ENCODE results near the gene AP1G1. TPM values are rescaled to one million over a fixed set of nuclear protein-coding genes. Genes with fewer than 3 reads are reported as not detected.

The AP1G1 gene
- total and polyA plus RNA-seq, 2 of the 4 experiments (the other 2 are of a cell fraction): 48.3 to 86.7 TPM

GRCh38 chr16:71689901-71690300 is 118.7 kb downstream of the AP1G1 start:
- Histone ChIP-seq H3K9ac (ENCODE audit: low read depth, low read length) (no peak overlapping the region), H3K4ac (ENCODE audit: low read depth, low read length) (no peak overlapping the region), H2BK120ac (ENCODE audit: low read depth, low read length) (no peak overlapping the region), H2AK5ac (ENCODE audit: low read depth, low read length) (no peak overlapping the region), H3K4me1 (ENCODE audit: control insufficient read depth, insufficient read depth, low read length) (no peaks in the 10 kb centered on the region), H4K20me1 (ENCODE audit: insufficient read depth, low read length) (no peaks in the 10 kb centered on the region), H3K56ac (ENCODE audit: extremely low read depth, insufficient read depth, low read length) (no peak overlapping the region), H4K8ac (ENCODE audit: low read depth in 2 of 2, low read length in 2 of 2) (no peak overlapping the region), H3K27ac (ENCODE audit: insufficient read depth, low read length) (no peak overlapping the region), H3K9me3 (ENCODE audit: control insufficient read depth, insufficient read depth, low read length) (no peaks in the 10 kb centered on the region), H4K5ac (ENCODE audit: low read depth, low read length) (no peak overlapping the region), H2BK20ac (ENCODE audit: low read depth, low read length) (no peak overlapping the region), H3K14ac (replicated peaks; ENCODE audit: low read depth, low read length) (no peak overlapping the region), H2AFZ (replicated peaks; ENCODE audit: low read length, poor library complexity) (no peak overlapping the region), H3K36me3 (ENCODE audit: control insufficient read depth, insufficient read depth, low read length) (peaks cover 20% of the 10 kb centered on the region), H3K4me2 (ENCODE audit: low read depth, low read length) (no peak overlapping the region), H3K79me1 (ENCODE audit: low read depth in 1 of 2, low read length in 2 of 2) (peaks cover 4 to 10% of the 10 kb centered on the region in 2 experiments; a peak in 2 of 4 replicates), H2AK9ac (replicated peaks; ENCODE audit: low read depth, low read length, poor library complexity) (no peak overlapping the region), H3K18ac (ENCODE audit: low read depth, low read length) (no peak overlapping the region), H3K23ac (ENCODE audit: low read depth, low read length) (no peak overlapping the region), H3K27me3 (ENCODE audit: control insufficient read depth, insufficient read depth, low read length) (no peaks in the 10 kb centered on the region), H2BK15ac (ENCODE audit: low read depth, low read length) (no peak overlapping the region), H2BK5ac (ENCODE audit: low read depth, low read length, poor library complexity, severe bottlenecking) (no peak overlapping the region), H3K4me3 (ENCODE audit: insufficient read depth, low read depth, low read length) (no peak overlapping the region), H3K9me1 (ENCODE audit: insufficient read depth, low read length) (no peaks in the 10 kb centered on the region; the same call in 1 of the 2 replicates), H4K91ac (ENCODE audit: insufficient read depth, low read depth, low read length) (no peak overlapping the region)
- in situ Hi-C loops (cut with MboI; ENCODE audit: low sequenced_read_pairs) (no loop called here), intact Hi-C loops (cut with micrococcal nuclease) (no loop called here), dilution Hi-C loops (cut with HindIII; ENCODE audit: low sequenced_read_pairs, unreplicated experiment) (no loop called here)
- ATAC-seq (ENCODE audit: low read depth) (no peak), DNase-seq (no peak)
- CTCF ChIA-PET: interaction anchor here (1.2 kb wide), 1 partner anchor 13 kb away, joined by 3 read pairs; no protein-coding TSS in a partner anchor
- WGBS, 2 experiments (ENCODE audit: extremely low coverage in 2 of 2, insufficient read length in 1 of 2): no CpG with 5 or more reads among the region's 1 CpG
- BruUV-seq (replicated peaks): no TSS peak
- TF ChIP-seq MAZ (IDR thresholded peaks at IDR 0.05; ENCODE audit: borderline replicate concordance, low read depth, low read length) (no peak), BHLHE40 (IDR thresholded peaks at IDR 0.05; ENCODE audit: low read depth, low read length) (no peak), FOS (IDR thresholded peaks at IDR 0.05; ENCODE audit: low read depth, low read length) (no peak), MXI1 (IDR thresholded peaks at IDR 0.05; ENCODE audit: borderline replicate concordance, low read depth, low read length) (no peak), POLR2A (IDR thresholded peaks at IDR 0.05; ENCODE audit: low read depth, low read length) (no peak), MAFK (IDR thresholded peaks at IDR 0.05; ENCODE audit: low read depth, low read length) (no peak)
- POLR2A ChIA-PET (ENCODE audit: unreplicated experiment): no interaction called here

All from IMR-90 (cell line).